GM12878 (cell line): ENCODE measurements around the gene KIF21B. TPM values are rescaled to one million over a fixed set of nuclear protein-coding genes. Genes with fewer than 3 reads are reported as not detected.

Experiments
- ATAC-seq: fragments of 200-7000 bp; cut with Tn5 transposase; 3 replicates; pipeline ENCODE4 v1.9.1; 2020; ENCODE audit warnings: mild to moderate bottlenecking, moderate library complexity
- BruUV-seq: library from RNA; stranded (reverse); fragments of 400-500 nt; replicated peaks from 2 replicates; lab custom pipeline; 2021; lab: Mats Ljungman, UMichigan
- CTCF ChIA-PET: fragments of 300-600 bp; sonication (Branson Sonifier 250); formaldehyde crosslinking; extraction: SDS; loops from one replicate; lab custom pipeline; 2021; ENCODE audit warnings: inconsistent platforms; lab: Yijun Ruan, JAX
- POLR2A ChIA-PET: fragments of 350-600 bp; formaldehyde crosslinking; extraction: SDS; loops from one replicate; lab custom pipeline; 2021; ENCODE audit warnings: inconsistent platforms; lab: Charles Lee
- RAD21 ChIA-PET: fragments of 300-600 bp; sonication (Branson Sonifier 250); formaldehyde crosslinking; loops from one replicate; lab custom pipeline; 2023; ENCODE audit warnings: antibody characterized with exemption; ENCODE audit not compliant: unreplicated experiment; lab: Charles Lee
- SMC1A ChIA-PET: fragments of 300-600 bp; sonication (Branson Sonifier 250); formaldehyde crosslinking; loops from one replicate; lab custom pipeline; 2023; ENCODE audit not compliant: unreplicated experiment, uncharacterized antibody; lab: Charles Lee
- DNase-seq: peaks from one replicate; pipeline ENCODE4 v3.0.0-alpha.2; 2011; ENCODE audit warnings: low read depth, low spot score
- FAIRE-seq: peaks from 3 replicates; lab custom pipeline; 2011; peaks lifted over from hg19 to GRCh38; lab: Jason Lieb, UNC
- H2AFZ ChIP-seq: 2 replicates; pipeline ENCODE4 v1.6.0; 2011; ENCODE audit warnings: low read depth, low read length, control low read depth; ENCODE audit not compliant: control insufficient read depth
- H3K27ac ChIP-seq: 2 replicates; pipeline ENCODE4 v1.5.1; 2011; ENCODE audit warnings: control low read depth; ENCODE audit not compliant: control insufficient read depth, insufficient read depth
- H3K27me3 ChIP-seq, 2 experiments: replicated peaks in 1 of 2; 2 replicates each; pipeline versions ENCODE4 v1.6.0 to v1.6.1; 2011; ENCODE audit warnings: low read length in 1 of 2; ENCODE audit not compliant: control insufficient read depth in 2 of 2, insufficient read depth in 2 of 2
- H3K36me3 ChIP-seq, 2 experiments: 2 replicates each; pipeline ENCODE4 v1.5.1; 2011; ENCODE audit warnings: low read length in 1 of 2; ENCODE audit not compliant: control insufficient read depth in 2 of 2, insufficient read depth in 2 of 2
- H3K4me1 ChIP-seq: 2 replicates; pipeline ENCODE4 v1.6.1; 2011; ENCODE audit warnings: mild to moderate bottlenecking, low read length, moderate library complexity, mixed read lengths; ENCODE audit not compliant: control insufficient read depth, insufficient read depth
- H3K4me2 ChIP-seq: 2 replicates; pipeline ENCODE4 v1.6.0; 2011; ENCODE audit warnings: control low read depth; ENCODE audit not compliant: control insufficient read depth, insufficient read depth
- H3K4me3 ChIP-seq: fragments of 200-600 bp; sonication (generic); 2 replicates; pipeline ENCODE4 v1.5.1; 2016
- H3K79me2 ChIP-seq: 2 replicates; pipeline ENCODE4 v1.6.0; 2011; ENCODE audit warnings: low read length; ENCODE audit not compliant: control insufficient read depth, insufficient read depth
- H3K9ac ChIP-seq: 2 replicates; pipeline ENCODE4 v1.8.0; 2011; ENCODE audit warnings: low read length, control low read depth, mixed read lengths; ENCODE audit not compliant: control insufficient read depth, insufficient read depth
- H3K9me3 ChIP-seq: replicated peaks from 3 replicates; pipeline ENCODE4 v1.5.1; 2011; ENCODE audit warnings: mild to moderate bottlenecking, low read length; ENCODE audit not compliant: control insufficient read depth, insufficient read depth
- H4K20me1 ChIP-seq: 2 replicates; pipeline ENCODE4 v1.6.0; 2011; ENCODE audit not compliant: control insufficient read depth, insufficient read depth
- NR2C1 ChIP-seq: fragments of 450-650 bp; IDR thresholded peaks from 2 replicates; pipeline ENCODE4 v1.6.1; 2017; ENCODE audit warnings: antibody characterized with exemption, mild to moderate bottlenecking, moderate library complexity
- POLR2AphosphoS5 ChIP-seq: IDR thresholded peaks from 2 replicates; pipeline ENCODE4 v1.6.1; 2011; ENCODE audit warnings: mild to moderate bottlenecking, low read length, inconsistent platforms
- RAD21 ChIP-seq: IDR thresholded peaks from 2 replicates; pipeline ENCODE4 v1.6.1; 2011; ENCODE audit warnings: mild to moderate bottlenecking, low read depth, low read length, moderate library complexity; ENCODE audit not compliant: insufficient read depth
- RBBP5 ChIP-seq: fragments of 200-600 bp; sonication (generic); conservative IDR thresholded peaks from 2 replicates; pipeline ENCODE4 v1.6.1; 2016
- WGBS: methylation state at CpG from one replicate; pipeline ENCODE4 v1.1.6; 2016; ENCODE audit warnings: low lambda C conversion rate; ENCODE audit not compliant: insufficient replicate concordance, insufficient coverage; ENCODE audit errors: missing lambda C conversion rate; 5-methylcytosine and 5-hydroxymethylcytosine counted together
- in situ Hi-C: fragments of 300-500 bp; cut with MboI; formaldehyde crosslinking; loops from 9 replicates; pipeline ENCODE4 v1.14.3; 2018; ENCODE audit warnings: mixed read lengths
- intact Hi-C: fragments of 100-400 bp; cut with micrococcal nuclease; formaldehyde crosslinking; loops from one replicate; pipeline ENCODE4 v1.14.2; 2022; ENCODE audit not compliant: unreplicated experiment
- polyA plus RNA-seq, 11 experiments: library from polyadenylated mRNA; depleted of rRNA in 4 of 11; unstranded in 6 of 11; stranded (reverse) in 5 of 11; fragments of >200 nt; fragmentation: Nextera tagmentation in 4 of 11; fragmentation: Illumina TruSeq in 1 of 11; extraction: Ambion mirVana in 4 of 11; extraction: Trizol in 1 of 11; gene quantifications; 1 replicate in 1 of 11; 2 replicates in 10 of 11; pipeline versions ENCODE4 v1.2.1 to v1.2.3, GENCODE V29; 2011 to 2016; ENCODE audit warnings: inconsistent platforms in 2 of 11, missing spikeins in 2 of 11, low read depth in 1 of 11
- total RNA-seq, 4 experiments: library from RNA; depleted of rRNA in 3 of 4; stranded (reverse); fragments of >200 nt in 3 of 4; fragmentation: Illumina TruSeq in 1 of 4; extraction: Trizol in 1 of 4; gene quantifications; 2 replicates each; pipeline versions ENCODE4 v1.2.1 to v1.2.3, GENCODE V29; 2013 to 2021
- TF ChIP-seq, protein P1 (sequence below): fragments of 450-650 bp; formaldehyde crosslinking; IDR thresholded peaks from 2 replicates; pipeline ENCODE4 v1.4.0; 2022; ENCODE audit warnings: mild to moderate bottlenecking, moderate library complexity

The KIF21B gene
- total and polyA plus RNA-seq, 10 of the 15 experiments (the other 5 are each of a cell fraction or from before 2014, with no cell fraction given) = 2.3 to 47.7 (median 12.6) TPM

DNA sequence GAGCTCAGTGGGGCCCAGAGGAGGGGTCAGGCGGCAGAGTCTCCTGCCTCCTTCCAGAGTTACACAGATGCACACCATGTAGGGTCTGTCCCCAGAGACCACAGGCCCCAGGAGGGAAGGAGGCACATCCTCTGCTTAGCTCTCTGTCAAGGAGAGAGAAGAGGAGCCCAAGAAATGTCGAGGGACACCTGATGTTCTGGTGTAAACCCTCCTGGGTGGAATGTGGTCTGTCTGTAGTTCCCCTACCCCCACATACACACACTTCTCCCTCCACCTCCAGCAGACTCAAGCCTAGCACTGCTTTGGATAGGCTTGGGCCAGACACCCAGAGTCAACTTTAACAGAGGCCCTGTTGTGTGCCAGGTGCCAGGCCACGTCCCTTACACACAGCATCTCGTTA lies 34.2 kb downstream of the KIF21B start:
- Histone ChIP-seq H3K79me2 (no peaks in the 10 kb centered on the region), H2AFZ (no peak overlapping the region), H3K9me3 (no peaks in the 10 kb centered on the region), H3K27me3 (no peaks in the 10 kb centered on the region), H4K20me1 (no peaks in the 10 kb centered on the region), H3K36me3 (peaks cover 14 to 51% of the 10 kb centered on the region in 2 experiments; a peak in 3 of 4 replicates), H3K4me1 (no peaks in the 10 kb centered on the region), H3K9ac (no peak overlapping the region), H3K27ac (no peak overlapping the region), H3K4me2 (no peak overlapping the region), H3K4me3 (no peak overlapping the region)
- DNase-seq (no peak), FAIRE-seq (no peak), ATAC-seq (no peak)
- ChIA-PET RAD21 (interaction anchor here (1.0 to 1.6 kb wide), 3 partner anchors 10 to 32 kb away, joined by 4 to 5 read pairs (median 5); no protein-coding TSS in a partner anchor), CTCF (interaction anchor here (0.6 to 3.8 kb wide), 3 partner anchors 9 to 1777 kb away, joined by 3 to 14 read pairs (median 11); no protein-coding TSS in a partner anchor), SMC1A (interaction anchor here (1.3 kb wide), 1 partner anchor 37 kb away, joined by 3 read pairs; no protein-coding TSS in a partner anchor), POLR2A (no interaction called here)
- no TSS peak for BruUV-seq
- intact Hi-C loops = no loop called here
- in situ Hi-C loops = no loop called here
- TF ChIP-seq POLR2AphosphoS5 (no peak), RBBP5 (no peak), NR2C1 (no peak), RAD21 (no peak)
- TF ChIP-seq, protein P1, sequence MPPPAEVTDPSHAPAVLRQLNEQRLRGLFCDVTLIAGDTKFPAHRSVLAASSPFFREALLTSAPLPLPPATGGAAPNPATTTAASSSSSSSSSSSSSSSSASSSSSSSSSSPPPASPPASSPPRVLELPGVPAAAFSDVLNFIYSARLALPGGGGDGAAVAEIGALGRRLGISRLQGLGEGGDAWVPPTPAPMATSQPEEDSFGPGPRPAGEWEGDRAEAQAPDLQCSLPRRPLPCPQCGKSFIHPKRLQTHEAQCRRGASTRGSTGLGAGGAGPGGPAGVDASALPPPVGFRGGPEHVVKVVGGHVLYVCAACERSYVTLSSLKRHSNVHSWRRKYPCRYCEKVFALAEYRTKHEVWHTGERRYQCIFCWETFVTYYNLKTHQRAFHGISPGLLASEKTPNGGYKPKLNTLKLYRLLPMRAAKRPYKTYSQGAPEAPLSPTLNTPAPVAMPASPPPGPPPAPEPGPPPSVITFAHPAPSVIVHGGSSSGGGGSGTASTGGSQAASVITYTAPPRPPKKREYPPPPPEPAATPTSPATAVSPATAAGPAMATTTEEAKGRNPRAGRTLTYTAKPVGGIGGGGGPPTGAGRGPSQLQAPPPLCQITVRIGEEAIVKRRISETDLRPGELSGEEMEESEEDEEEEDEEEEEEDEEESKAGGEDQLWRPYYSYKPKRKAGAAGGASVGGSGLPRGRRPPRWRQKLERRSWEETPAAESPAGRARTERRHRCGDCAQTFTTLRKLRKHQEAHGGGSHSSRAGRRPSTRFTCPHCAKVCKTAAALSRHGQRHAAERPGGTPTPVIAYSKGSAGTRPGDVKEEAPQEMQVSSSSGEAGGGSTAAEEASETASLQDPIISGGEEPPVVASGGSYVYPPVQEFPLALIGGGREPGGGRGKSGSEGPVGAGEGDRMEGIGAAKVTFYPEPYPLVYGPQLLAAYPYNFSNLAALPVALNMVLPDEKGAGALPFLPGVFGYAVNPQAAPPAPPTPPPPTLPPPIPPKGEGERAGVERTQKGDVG (CRISPR knock-in tag) = no peak
- 29% methylated on average over 4 of the region's 4 CpGs for WGBS
